AG04450 (cell line): ENCODE results near the gene TMEM255B. TPM values are rescaled to one million over a fixed set of nuclear protein-coding genes. Genes with fewer than 3 reads are reported as not detected.
A peak's percentile ranks its signal among the peaks of the same experiment; 100 is the strongest.

ENCODE experiments used
- CTCF ChIA-PET: fragments of 300-600, 350-600 bp; formaldehyde crosslinking; extraction: SDS; loops from one replicate; lab custom pipeline; 2022; ENCODE audit warnings: antibody characterized with exemption, inconsistent platforms; lab: Charles Lee
- POLR2A ChIA-PET: fragments of 350-600 bp; formaldehyde crosslinking; extraction: SDS; loops from one replicate; lab custom pipeline; 2021; ENCODE audit warnings: antibody characterized with exemption, inconsistent platforms; lab: Yijun Ruan, JAX
- DNase-seq: peaks from one replicate; pipeline ENCODE4 v3.0.0-alpha.2; 2011; ENCODE audit warnings: low read depth, low spot score
- H3K27ac ChIP-seq: one replicate; pipeline ENCODE4 v1.5.1; 2012; ENCODE audit warnings: low read depth, low read length, control low read depth
- H3K27me3 ChIP-seq: one replicate; pipeline ENCODE4 v1.6.0; 2012; ENCODE audit warnings: low read length; ENCODE audit not compliant: control insufficient read depth, insufficient read depth
- H3K4me3 ChIP-seq: 2 replicates; pipeline ENCODE4 v1.5.1; 2011; ENCODE audit warnings: mild to moderate bottlenecking, low read depth, low read length, control low read depth
- H3K9me3 ChIP-seq: 2 replicates; pipeline ENCODE4 v1.5.1; 2012; ENCODE audit warnings: low read length; ENCODE audit not compliant: control insufficient read depth, insufficient read depth
- CTCF ChIP-seq: IDR thresholded peaks from 2 replicates; pipeline ENCODE4 v1.5.1; 2011; ENCODE audit warnings: low read depth, low read length, control low read depth, inconsistent platforms
- polyA plus RNA-seq: library from polyadenylated mRNA; depleted of rRNA; stranded (reverse); fragments of >200 nt; gene quantifications from 2 replicates; pipeline ENCODE4 v1.2.3, GENCODE V29; 2011

TMEM255B gene
- polyA plus RNA-seq, 1 experiment = 4.1 TPM

GRCh38 chr13:113815151-113816058 lies 56.4 kb downstream of the TMEM255B start:
- ChIA-PET POLR2A (interaction anchor here (0.6 kb wide), 2 partner anchors 9 to 1132 kb away, joined by 4 to 6 read pairs; no protein-coding TSS in a partner anchor), CTCF (interaction anchor here (0.7 kb wide), 1 partner anchor 8 kb away, joined by 3 read pairs; no protein-coding TSS in a partner anchor)
- no peak for DNase-seq
- no peak overlapping the region for H3K4me3 ChIP-seq
- no peaks in the 10 kb centered on the region for H3K27me3 ChIP-seq
- TF ChIP-seq CTCF = no peak
- H3K9me3 ChIP-seq = peaks cover 5% of the 10 kb centered on the region; the same call in 1 of the 2 replicates
- no peak overlapping the region for H3K27ac ChIP-seq

- Histone ChIP-seq H3K9me3 (no peaks in the 10 kb centered on the region; the same call in 1 of the 2 replicates), H3K4me3 (no peak overlapping the region), H3K27ac (no peak overlapping the region), H3K27me3 (no peaks in the 10 kb centered on the region)
- POLR2A ChIA-PET = interaction anchor here (0.6 kb wide), 1 partner anchor 1133 kb away, joined by 6 read pairs; no protein-coding TSS in a partner anchor
- CTCF ChIA-PET = interaction anchor here (0.5 to 0.8 kb wide), 4 partner anchors 7 to 181 kb away, joined by 3 read pairs; no protein-coding TSS in a partner anchor
- no peak for TF ChIP-seq CTCF
- no peak for DNase-seq
These were observed 57.4 kb downstream of the TMEM255B start for GRCh38 chr13:113816254-113816929.

DNA sequence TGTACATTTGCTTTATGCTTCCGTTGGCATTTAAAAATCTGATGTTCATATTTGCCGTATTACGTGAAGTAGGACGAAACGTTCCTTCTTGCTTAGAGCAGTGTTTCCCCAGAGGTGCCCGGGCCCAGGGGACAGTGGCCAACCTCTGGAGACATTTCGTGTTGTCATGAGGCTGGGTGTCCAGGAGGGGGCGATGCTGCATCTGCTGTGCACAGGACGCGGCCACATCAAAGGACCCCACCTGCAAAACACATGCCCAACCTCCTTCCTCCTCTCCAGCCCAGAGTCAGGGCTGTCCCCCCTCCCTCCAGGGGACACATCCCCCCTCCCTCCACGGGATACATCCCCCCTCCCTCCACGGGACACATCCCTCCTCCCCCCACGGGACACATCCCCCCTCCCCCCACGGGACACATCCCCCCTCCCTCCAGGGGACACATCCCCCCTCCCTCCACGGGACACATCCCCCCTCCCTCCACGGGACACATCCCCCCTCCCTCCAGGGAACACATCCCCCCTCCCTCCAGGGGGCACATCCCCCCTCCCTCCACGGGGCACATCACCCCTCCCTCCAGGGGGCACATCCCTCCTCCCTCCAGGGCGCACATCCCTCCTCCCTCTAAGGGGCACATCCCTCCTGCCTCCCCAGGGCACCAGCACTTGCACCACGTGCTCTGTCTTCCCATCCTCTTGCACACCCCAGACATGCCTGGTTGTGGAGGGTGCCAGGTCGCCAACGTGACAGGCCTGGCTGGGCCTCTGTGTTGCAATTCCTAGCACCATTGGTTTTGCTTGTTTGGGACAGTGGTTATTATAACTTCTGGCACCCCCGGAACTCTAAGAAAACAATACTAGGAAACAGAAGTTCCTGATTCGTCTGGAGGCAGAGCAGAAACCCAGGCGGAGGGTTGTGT lies 58.2 kb downstream of the TMEM255B start:
- TF ChIP-seq CTCF = peak; percentile 84
- CTCF ChIA-PET = interaction anchor here (0.6 kb wide), 1 partner anchor 130 kb away, joined by 3 read pairs; no protein-coding TSS in a partner anchor
- DNase-seq = peak; percentile 64
- Histone ChIP-seq H3K9me3 (no peaks in the 10 kb centered on the region; the same call in 1 of the 2 replicates), H3K27me3 (no peaks in the 10 kb centered on the region), H3K4me3 (no peak overlapping the region), H3K27ac (no peak overlapping the region)
- POLR2A ChIA-PET = no interaction called here

DNA sequence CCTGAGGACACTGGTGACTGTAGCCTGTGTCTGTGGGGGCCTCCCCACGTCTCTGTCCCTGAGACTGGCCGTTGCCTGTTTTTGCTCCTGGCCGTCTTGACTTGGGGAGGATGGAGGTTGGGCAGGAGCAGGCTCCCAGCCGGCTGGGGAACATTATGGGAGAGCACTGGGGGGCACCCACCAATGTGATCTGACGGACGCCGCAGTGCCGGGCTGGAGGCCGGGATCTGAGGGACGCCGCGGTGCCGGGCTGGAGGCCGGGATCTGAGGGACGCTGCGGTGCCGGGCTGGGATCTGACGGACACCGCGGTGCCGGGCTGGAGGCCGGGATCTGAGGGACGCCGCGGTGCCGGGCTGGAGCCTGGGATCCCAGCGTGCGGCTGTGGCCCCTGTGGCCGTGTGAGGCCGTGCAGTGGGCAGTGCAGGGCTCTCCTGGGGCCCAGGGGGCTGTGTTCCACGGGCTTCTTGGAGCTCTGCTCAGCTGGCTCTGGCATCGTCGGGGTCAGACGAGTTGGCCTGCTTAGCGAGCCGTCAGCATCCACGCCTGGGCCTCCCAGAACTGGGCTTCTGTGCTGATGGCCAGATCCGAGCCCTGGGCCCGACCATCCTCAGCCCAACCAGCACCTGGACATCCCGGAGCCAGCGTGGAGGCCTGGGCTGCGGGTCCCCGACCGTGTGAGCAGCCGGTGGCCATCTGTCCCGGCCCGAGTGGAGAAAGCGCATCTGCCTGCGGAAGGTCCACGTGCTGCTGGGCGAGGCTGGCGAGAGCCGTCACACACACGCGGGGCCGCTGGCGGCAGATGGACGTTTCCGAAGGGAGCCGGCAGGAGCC lies 59.0 kb downstream of the TMEM255B start:
- POLR2A ChIA-PET = no interaction called here
- CTCF ChIA-PET = no interaction called here
- no peaks in the 10 kb centered on the region for H3K27me3 ChIP-seq
- no peak for TF ChIP-seq CTCF
- no peak overlapping the region for H3K4me3 ChIP-seq
- no peaks in the 10 kb centered on the region; the same call in 1 of the 2 replicates for H3K9me3 ChIP-seq
- DNase-seq = no peak
- H3K27ac ChIP-seq = no peak overlapping the region
